KMS-11 (cell line): ENCODE data around the gene ADCY4.
A peak's percentile ranks its signal among the peaks of the same experiment; 100 is the strongest.

Experiments used
- H2AFZ ChIP-seq: fragments of 200-600 bp; sonication (generic); 2 replicates; pipeline ENCODE4 v1.6.1; 2016; ENCODE audit warnings: antibody characterized with exemption, mixed run types, low read depth
- H3K27ac ChIP-seq: fragments of 200-600 bp; sonication (generic); 2 replicates; pipeline ENCODE4 v1.6.1; 2016; ENCODE audit warnings: mild to moderate bottlenecking, mixed run types
- H3K27me3 ChIP-seq: fragments of 200-600 bp; sonication (generic); 2 replicates; pipeline ENCODE4 v1.6.1; 2017; ENCODE audit warnings: mild to moderate bottlenecking, low read depth, mixed run types, moderate library complexity; ENCODE audit not compliant: insufficient read depth
- H3K36me3 ChIP-seq: fragments of 200-600 bp; sonication (generic); 2 replicates; pipeline ENCODE4 v1.6.1; 2017; ENCODE audit warnings: mild to moderate bottlenecking, mixed run types; ENCODE audit not compliant: insufficient read depth
- H3K4me1 ChIP-seq: fragments of 200-600 bp; sonication (generic); 2 replicates; pipeline ENCODE4 v1.6.1; 2016; ENCODE audit warnings: mild to moderate bottlenecking, low read depth, mixed run types; ENCODE audit not compliant: poor library complexity, severe bottlenecking
- H3K4me2 ChIP-seq: fragments of 200-600 bp; sonication (generic); 2 replicates; pipeline ENCODE4 v1.7.0; 2016; ENCODE audit warnings: mild to moderate bottlenecking, mixed run types
- H3K4me3 ChIP-seq: fragments of 200-600 bp; sonication (generic); IDR thresholded peaks from 2 replicates; pipeline ENCODE4 v1.6.1; 2017; ENCODE audit warnings: low read depth, low read length, mixed read lengths; ENCODE audit not compliant: insufficient read depth
- H3K79me2 ChIP-seq: fragments of 200-600 bp; sonication (generic); 2 replicates; pipeline ENCODE4 v1.6.1; 2016; ENCODE audit warnings: low read depth, mixed run types; ENCODE audit not compliant: insufficient read depth
- H3K9ac ChIP-seq: fragments of 200-600 bp; sonication (generic); 2 replicates; pipeline ENCODE4 v1.6.1; 2016; ENCODE audit warnings: mild to moderate bottlenecking, mixed run types
- H4K20me1 ChIP-seq: fragments of 200-600 bp; sonication (generic); 2 replicates; pipeline ENCODE4 v1.6.1; 2016; ENCODE audit warnings: mild to moderate bottlenecking, mixed run types; ENCODE audit not compliant: insufficient read depth
- TF ChIP-seq, protein P1 (sequence below): fragments of 200-600 bp; sonication (generic); conservative IDR thresholded peaks from 2 replicates; pipeline ENCODE4 v1.6.1; 2017; ENCODE audit warnings: low read depth, mild to moderate bottlenecking, antibody characterized with exemption, low read length, moderate library complexity, mixed read lengths

Gene ADCY4

DNA sequence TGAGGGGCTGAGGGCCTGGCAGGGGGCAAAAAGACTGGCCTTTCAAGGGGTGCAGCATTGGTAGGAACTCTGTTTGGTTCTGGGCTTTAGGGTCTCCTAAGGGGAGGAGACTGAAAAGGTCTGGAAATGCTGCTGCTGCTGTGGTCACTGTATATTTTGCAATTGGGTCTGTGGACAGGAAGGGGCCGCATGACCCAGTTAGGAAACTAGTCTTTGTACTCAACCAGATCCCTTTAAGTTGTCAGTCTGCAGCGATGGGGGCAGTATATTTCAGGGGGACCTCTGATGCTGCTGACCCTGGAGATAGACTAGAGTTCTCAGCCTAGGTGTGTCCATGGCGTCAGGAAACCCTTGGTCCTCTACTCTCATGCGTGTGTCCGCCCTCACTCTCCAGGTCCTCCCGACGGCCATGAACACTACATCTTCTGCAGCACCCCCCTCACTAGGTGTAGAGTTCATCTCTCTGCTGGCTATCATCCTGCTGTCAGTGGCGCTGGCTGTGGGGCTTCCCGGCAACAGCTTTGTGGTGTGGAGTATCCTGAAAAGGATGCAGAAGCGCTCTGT lies 19.5 kb downstream of the ADCY4 start:
- Histone ChIP-seq H3K9ac (no peak overlapping the region), H3K4me2 (no peak overlapping the region), H3K27me3 (no peaks in the 10 kb centered on the region), H3K4me3 (no peak overlapping the region), H3K79me2 (peaks cover 9% of the 10 kb centered on the region; the same call in 1 of the 2 replicates), H3K36me3 (no peaks in the 10 kb centered on the region), H2AFZ (no peak overlapping the region), H4K20me1 (no peaks in the 10 kb centered on the region), H3K4me1 (peaks cover 13% of the 10 kb centered on the region), H3K27ac (no peak overlapping the region)
- TF ChIP-seq, protein P1, sequence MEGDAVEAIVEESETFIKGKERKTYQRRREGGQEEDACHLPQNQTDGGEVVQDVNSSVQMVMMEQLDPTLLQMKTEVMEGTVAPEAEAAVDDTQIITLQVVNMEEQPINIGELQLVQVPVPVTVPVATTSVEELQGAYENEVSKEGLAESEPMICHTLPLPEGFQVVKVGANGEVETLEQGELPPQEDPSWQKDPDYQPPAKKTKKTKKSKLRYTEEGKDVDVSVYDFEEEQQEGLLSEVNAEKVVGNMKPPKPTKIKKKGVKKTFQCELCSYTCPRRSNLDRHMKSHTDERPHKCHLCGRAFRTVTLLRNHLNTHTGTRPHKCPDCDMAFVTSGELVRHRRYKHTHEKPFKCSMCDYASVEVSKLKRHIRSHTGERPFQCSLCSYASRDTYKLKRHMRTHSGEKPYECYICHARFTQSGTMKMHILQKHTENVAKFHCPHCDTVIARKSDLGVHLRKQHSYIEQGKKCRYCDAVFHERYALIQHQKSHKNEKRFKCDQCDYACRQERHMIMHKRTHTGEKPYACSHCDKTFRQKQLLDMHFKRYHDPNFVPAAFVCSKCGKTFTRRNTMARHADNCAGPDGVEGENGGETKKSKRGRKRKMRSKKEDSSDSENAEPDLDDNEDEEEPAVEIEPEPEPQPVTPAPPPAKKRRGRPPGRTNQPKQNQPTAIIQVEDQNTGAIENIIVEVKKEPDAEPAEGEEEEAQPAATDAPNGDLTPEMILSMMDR: no peak

DNA sequence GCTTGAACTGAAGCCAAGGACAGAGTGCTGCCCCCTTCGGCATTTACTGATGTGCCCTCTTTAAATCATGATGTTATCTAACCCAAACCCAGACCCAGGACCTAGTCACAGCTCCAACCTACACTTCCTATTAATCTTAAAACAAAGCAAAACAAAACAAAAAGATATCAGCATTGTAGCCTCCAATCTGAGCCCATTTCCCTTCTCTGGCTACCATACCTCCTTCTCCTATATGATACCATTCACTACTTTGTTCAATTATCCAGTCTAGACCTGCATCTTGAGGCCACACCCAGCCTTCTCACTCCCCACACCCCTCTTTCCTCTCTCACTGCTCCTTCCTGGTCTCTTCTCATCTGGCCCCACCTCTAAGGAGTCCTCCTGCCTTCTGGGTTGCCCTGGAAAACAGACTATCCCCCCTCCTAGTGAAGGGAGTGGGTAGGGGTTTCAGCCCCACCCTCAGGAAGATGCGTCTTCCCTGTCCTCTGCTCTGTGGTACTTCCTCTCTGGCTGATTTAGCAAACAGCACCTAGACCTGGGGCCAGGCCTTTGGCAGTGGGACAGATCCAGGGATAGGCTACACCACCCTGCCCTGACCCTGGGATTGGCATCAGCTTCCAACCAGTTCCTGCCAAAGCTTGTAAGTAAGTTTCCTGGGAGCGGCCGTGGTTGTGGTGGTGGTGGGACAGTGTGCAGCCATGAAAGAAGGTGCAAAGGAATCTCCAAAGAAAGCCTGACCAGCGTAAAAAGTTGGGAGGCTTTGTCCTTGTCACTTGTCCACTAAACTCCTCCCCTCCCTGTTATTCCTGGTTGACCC lies 20.3 kb downstream of the ADCY4 start:
- H3K9ac ChIP-seq: no peak overlapping the region

DNA sequence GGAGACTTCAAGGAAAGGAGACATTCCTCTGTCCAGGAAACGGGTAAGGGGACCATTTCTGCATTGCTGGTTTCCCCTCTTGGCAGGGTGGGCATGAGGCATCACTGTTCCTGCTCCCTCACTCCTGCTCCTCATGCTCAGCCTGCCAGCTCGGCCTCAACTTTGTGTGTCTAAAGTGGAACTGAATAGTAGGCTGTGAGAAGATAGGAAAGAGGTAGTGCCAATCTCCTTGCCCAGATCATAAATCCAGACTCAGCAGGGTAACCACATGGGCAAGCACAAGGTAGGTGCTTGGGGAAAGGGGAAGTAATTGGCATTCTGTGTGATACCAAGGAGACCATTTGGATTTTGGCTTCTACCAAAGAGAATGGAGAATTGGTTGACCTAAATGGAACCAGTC lies 21.0 kb downstream of the ADCY4 start:
- no peaks in the 10 kb centered on the region for H3K27me3 ChIP-seq
- H4K20me1 ChIP-seq: no peaks in the 10 kb centered on the region
- no peak overlapping the region for H3K4me3 ChIP-seq
- H3K27ac ChIP-seq: no peak overlapping the region
- no peak overlapping the region for H3K4me2 ChIP-seq
- H3K36me3 ChIP-seq: no peaks in the 10 kb centered on the region
- H3K4me1 ChIP-seq: peaks cover 25% of the 10 kb centered on the region
- no peak overlapping the region for H3K9ac ChIP-seq
- no peak overlapping the region for H2AFZ ChIP-seq
- H3K79me2 ChIP-seq: peaks cover 9% of the 10 kb centered on the region; the same call in 1 of the 2 replicates
- TF ChIP-seq, protein P1: no peak

More for the DNA sequence above, 20.3 kb downstream of the ADCY4 start:
- Histone ChIP-seq H3K4me1 (peaks cover 18% of the 10 kb centered on the region), H3K4me2 (no peak overlapping the region), H3K27me3 (no peaks in the 10 kb centered on the region), H3K79me2 (peaks cover 9% of the 10 kb centered on the region; the same call in 1 of the 2 replicates), H3K4me3 (no peak overlapping the region), H2AFZ (no peak overlapping the region), H3K36me3 (no peaks in the 10 kb centered on the region), H3K27ac (no peak overlapping the region), H4K20me1 (no peaks in the 10 kb centered on the region)
- TF ChIP-seq, protein P1: no peak

DNA sequence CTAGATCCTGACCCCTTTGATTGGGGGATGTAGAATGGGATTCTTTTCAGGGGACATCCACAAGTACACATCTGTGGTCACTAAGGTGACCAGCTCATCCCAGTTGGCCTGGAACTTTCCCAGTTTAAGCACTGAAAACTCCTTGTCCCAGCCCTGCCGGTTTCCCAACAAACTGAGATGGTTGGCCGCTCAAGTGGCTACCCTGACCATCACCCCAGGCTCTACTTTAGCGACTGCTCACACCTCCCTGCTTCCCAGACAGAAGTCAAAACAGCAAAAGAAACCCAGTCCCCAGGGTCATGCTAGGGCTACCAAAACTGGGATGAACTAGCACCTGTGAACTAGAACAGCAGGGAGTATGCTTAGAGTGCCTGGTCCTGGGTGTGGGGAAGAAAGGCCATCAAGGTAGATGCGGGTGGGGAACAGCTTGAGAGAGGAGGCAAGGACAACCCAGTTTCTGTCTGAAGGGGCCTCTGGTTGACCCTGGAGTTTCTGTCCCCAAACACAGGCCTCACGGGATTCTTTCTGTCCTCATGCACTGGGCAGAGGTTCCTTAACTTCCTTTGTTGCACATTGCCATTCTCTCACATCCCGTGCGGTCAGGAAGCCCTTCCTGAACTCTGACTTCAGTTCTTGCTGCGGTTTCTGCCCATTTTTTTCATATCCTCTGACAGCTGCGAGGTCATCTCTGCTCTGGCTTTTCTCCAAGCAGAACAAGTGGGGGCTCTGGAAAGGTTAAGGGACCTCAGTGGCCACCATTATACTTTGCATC lies 21.9 kb downstream of the ADCY4 start:
- Histone ChIP-seq H4K20me1 (no peaks in the 10 kb centered on the region), H3K4me3 (no peak overlapping the region), H3K79me2 (peaks cover 9% of the 10 kb centered on the region; the same call in 1 of the 2 replicates), H3K9ac (no peak overlapping the region), H3K4me2 (peak overlapping the region; percentile 91), H3K27me3 (no peaks in the 10 kb centered on the region), H3K27ac (no peak overlapping the region), H3K36me3 (no peaks in the 10 kb centered on the region), H3K4me1 (peaks cover 34% of the 10 kb centered on the region), H2AFZ (no peak overlapping the region)
- TF ChIP-seq, protein P1: no peak
